GM23338 (cell line): ENCODE measurements around the gene DYRK3. TPM values are rescaled to one million over a fixed set of nuclear protein-coding genes. Genes with fewer than 3 reads are reported as not detected.

Experiments used
- ATAC-seq: fragments of 200-7000 bp; cut with Tn5 transposase; 3 replicates; pipeline ENCODE4 v1.9.1; 2020
- DNase-seq: peaks from one replicate; pipeline ENCODE4 v3.0.0-alpha.2; 2015; ENCODE audit warnings: low spot score
- H2AFZ ChIP-seq: fragments of 200-600 bp; sonication (generic); 2 replicates; pipeline ENCODE4 v1.8.0; 2016; ENCODE audit warnings: antibody characterized with exemption, mild to moderate bottlenecking, moderate library complexity
- H3F3A ChIP-seq: fragments of 200-600 bp; sonication (generic); replicated peaks from 2 replicates; pipeline ENCODE4 v1.8.0; 2017; ENCODE audit warnings: antibody characterized with exemption, mixed run types, low read depth
- H3K27ac ChIP-seq: fragments of 200-600 bp; sonication (generic); 2 replicates; pipeline ENCODE4 v1.6.1; 2016; ENCODE audit warnings: low read depth
- H3K27me3 ChIP-seq: fragments of 200-600 bp; sonication (generic); 2 replicates; pipeline ENCODE4 v1.8.0; 2016; ENCODE audit warnings: mild to moderate bottlenecking, mixed run types, moderate library complexity; ENCODE audit not compliant: insufficient read depth
- H3K36me3 ChIP-seq: fragments of 200-600 bp; sonication (generic); 2 replicates; pipeline ENCODE4 v1.8.0; 2016; ENCODE audit warnings: mild to moderate bottlenecking; ENCODE audit not compliant: insufficient read depth
- H3K4me1 ChIP-seq: fragments of 200-600 bp; sonication (generic); 2 replicates; pipeline ENCODE4 v1.8.0; 2016; ENCODE audit warnings: mild to moderate bottlenecking, moderate library complexity; ENCODE audit not compliant: insufficient read depth
- H3K4me2 ChIP-seq: fragments of 200-600 bp; sonication (generic); 2 replicates; pipeline ENCODE4 v1.7.1; 2017; ENCODE audit warnings: mixed run types
- H3K4me3 ChIP-seq: fragments of 200-600 bp; sonication (generic); 2 replicates; pipeline ENCODE4 v1.6.1; 2016; ENCODE audit warnings: mixed run types
- H3K79me2 ChIP-seq: fragments of 200-600 bp; sonication (generic); replicated peaks from 2 replicates; pipeline ENCODE4 v1.8.0; 2017; ENCODE audit warnings: mild to moderate bottlenecking; ENCODE audit not compliant: insufficient read depth
- H3K9me2 ChIP-seq: fragments of 200-600 bp; sonication (generic); 2 replicates; pipeline ENCODE4 v1.8.0; 2017; ENCODE audit not compliant: insufficient read depth
- H4K20me1 ChIP-seq: fragments of 200-600 bp; sonication (generic); replicated peaks from 2 replicates; pipeline ENCODE4 v1.8.0; 2017; ENCODE audit warnings: mild to moderate bottlenecking; ENCODE audit not compliant: insufficient read depth
- H3K27ac Mint-ChIP-seq: 2 replicates; pipeline ENCODE4 v1.8.0; 2020; ENCODE audit warnings: inconsistent platforms, mild to moderate bottlenecking, moderate library complexity, mixed read lengths
- H3K27me3 Mint-ChIP-seq: 3 replicates; pipeline ENCODE4 v1.8.0; 2022; ENCODE audit warnings: low read depth, mild to moderate bottlenecking, moderate library complexity, mixed read lengths, inconsistent platforms; ENCODE audit not compliant: insufficient read depth, poor library complexity
- H3K36me3 Mint-ChIP-seq: 3 replicates; pipeline ENCODE4 v1.8.0; 2021; ENCODE audit warnings: low read depth, mild to moderate bottlenecking, inconsistent platforms, moderate library complexity, mixed read lengths
- H3K4me1 Mint-ChIP-seq: 3 replicates; pipeline ENCODE4 v1.8.0; 2020; ENCODE audit warnings: mild to moderate bottlenecking, inconsistent platforms, mixed read lengths
- H3K4me3 Mint-ChIP-seq: 3 replicates; pipeline ENCODE4 v1.8.0; 2021; ENCODE audit warnings: moderate library complexity, mild to moderate bottlenecking, inconsistent platforms, mixed read lengths
- H3K9me3 Mint-ChIP-seq: 3 replicates; pipeline ENCODE4 v1.8.0; 2020; ENCODE audit warnings: moderate library complexity, mild to moderate bottlenecking, inconsistent platforms, mixed read lengths
- CREB1 ChIP-seq: fragments of 250-450 bp; sonication (Bioruptor Pico); IDR thresholded peaks from 2 replicates; pipeline ENCODE4 v1.5.0; 2020; ENCODE audit warnings: low read depth, mild to moderate bottlenecking, moderate library complexity
- CTCF ChIP-seq, 2 experiments: fragments of 200-600 bp in 1 of 2; sonication (generic) in 1 of 2; conservative IDR thresholded peaks; 2 replicates each; pipeline versions ENCODE4 v1.5.1 to v1.6.1; 2016 to 2017; ENCODE audit warnings: antibody characterized with exemption in 2 of 2, low read depth in 2 of 2, mild to moderate bottlenecking in 2 of 2, moderate library complexity in 1 of 2
- ETS1 ChIP-seq: IDR thresholded peaks from 2 replicates; pipeline ENCODE4 v1.6.1; 2016; ENCODE audit warnings: antibody characterized with exemption
- EZH2phosphoT487 ChIP-seq: fragments of 200-600 bp; sonication (generic); IDR thresholded peaks from one replicate; pipeline ENCODE4 v1.8.1; 2018; ENCODE audit warnings: antibody characterized with exemption; ENCODE audit not compliant: unreplicated experiment
- JUNB ChIP-seq: IDR thresholded peaks from one replicate; pipeline ENCODE4 v1.6.1; 2016; ENCODE audit warnings: antibody characterized with exemption; ENCODE audit not compliant: unreplicated experiment
- NANOG ChIP-seq: IDR thresholded peaks from 2 replicates; pipeline ENCODE4 v1.6.1; 2016; ENCODE audit warnings: antibody characterized with exemption, borderline replicate concordance
- POLR2AphosphoS5 ChIP-seq: IDR thresholded peaks from 2 replicates; pipeline ENCODE4 v1.6.1; 2016; ENCODE audit warnings: antibody characterized with exemption, low read depth
- ZNF114 ChIP-seq: fragments of 250-450 bp; sonication (Bioruptor Pico); IDR thresholded peaks from 2 replicates; pipeline ENCODE4 v1.5.0; 2020; ENCODE audit warnings: mild to moderate bottlenecking, moderate library complexity
- polyA plus RNA-seq: library from polyadenylated mRNA; unstranded; fragments of >200 nt; fragmentation: Nextera tagmentation; extraction: Ambion mirVana; gene quantifications from 2 replicates; pipeline ENCODE4 v1.2.1, GENCODE V29; 2016
- total RNA-seq: library from RNA; depleted of rRNA; stranded (reverse); fragments of >200 nt; shearing (Covaris generic); gene quantifications from 2 replicates; pipeline ENCODE4 v1.2.3, GENCODE V29; 2014

The DYRK3 gene
- total and polyA plus RNA-seq, 2 experiments from 2014 or later = 2.9 to 9.5 TPM

GRCh38 chr1:206606867-206607266, 28.5 kb upstream of the DYRK3 start:
- no peaks in the 10 kb centered on the region for H3K27me3 ChIP-seq
- TF ChIP-seq ZNF114 (CRISPR knock-in tag) (no peak), CTCF (conservative IDR thresholded peaks at IDR 0.05; ENCODE audit: low read depth in 2 of 2) (peak; percentile 57 to 68)
- no peaks in the 10 kb centered on the region for H3K27me3 Mint-ChIP-seq
- H3K4me2 ChIP-seq = no peak overlapping the region
- no peak overlapping the region for H3K27ac ChIP-seq
- no peak overlapping the region for H2AFZ ChIP-seq
- peaks cover 8% of the 10 kb centered on the region; the same call in 2 of the 3 replicates for H3K4me1 Mint-ChIP-seq
- peaks cover 5% of the 10 kb centered on the region; the same call in 1 of the 2 replicates for H3K4me1 ChIP-seq
- peaks cover 8% of the 10 kb centered on the region; the same call in 1 of the 2 replicates for H3K79me2 ChIP-seq
- no peaks in the 10 kb centered on the region for H3K9me3 Mint-ChIP-seq
- ATAC-seq = peak; percentile 77
- H3K27ac Mint-ChIP-seq = no peak overlapping the region
- no peak overlapping the region for H3K4me3 Mint-ChIP-seq
- no peak overlapping the region for H3K4me3 ChIP-seq
- no peaks in the 10 kb centered on the region for H4K20me1 ChIP-seq
- H3F3A ChIP-seq = peaks cover under 1% of the 10 kb centered on the region; the same call in 1 of the 2 replicates
- H3K36me3 Mint-ChIP-seq = peaks cover 27% of the 10 kb centered on the region; the same call in 2 of the 3 replicates
- no peaks in the 10 kb centered on the region for H3K9me2 ChIP-seq
- peak; percentile 70 for DNase-seq
- peaks cover 4% of the 10 kb centered on the region; the same call in 1 of the 2 replicates for H3K36me3 ChIP-seq

- peaks cover 3% of the 10 kb centered on the region for H3K27me3 Mint-ChIP-seq
- no peaks in the 10 kb centered on the region for H3K27me3 ChIP-seq
- peaks cover 9% of the 10 kb centered on the region; the same call in 1 of the 2 replicates for H3K79me2 ChIP-seq
- no peak overlapping the region for H3K27ac Mint-ChIP-seq
- no peak overlapping the region for H3K27ac ChIP-seq
- H3K4me1 Mint-ChIP-seq = peaks cover 10% of the 10 kb centered on the region; the same call in 2 of the 3 replicates
- TF ChIP-seq EZH2phosphoT487 = no peak
- no peak for TF ChIP-seq JUNB
- no peak for TF ChIP-seq ETS1
- no peak for TF ChIP-seq POLR2AphosphoS5
- TF ChIP-seq CREB1 (CRISPR knock-in tag) = no peak
- peak; percentile 82 to 84 for TF ChIP-seq CTCF (conservative IDR thresholded peaks at IDR 0.05; ENCODE audit: low read depth in 2 of 2)
- TF ChIP-seq ZNF114 (CRISPR knock-in tag) = no peak
- no peak for TF ChIP-seq NANOG
- DNase-seq (peak; percentile 65), ATAC-seq (no peak)
- no peaks in the 10 kb centered on the region for H3K9me2 ChIP-seq
- no peaks in the 10 kb centered on the region for H4K20me1 ChIP-seq
- no peak overlapping the region for H3K4me2 ChIP-seq
- peaks cover 4% of the 10 kb centered on the region; the same call in 1 of the 2 replicates for H3K36me3 ChIP-seq
- H2AFZ ChIP-seq = no peak overlapping the region
- peaks cover 5% of the 10 kb centered on the region; the same call in 1 of the 2 replicates for H3K4me1 ChIP-seq
- H3K36me3 Mint-ChIP-seq = peaks cover 15% of the 10 kb centered on the region; the same call in 2 of the 3 replicates
- no peak overlapping the region for H3K4me3 ChIP-seq
- no peaks in the 10 kb centered on the region for H3K9me3 Mint-ChIP-seq
- H3K4me3 Mint-ChIP-seq = no peak overlapping the region
- H3F3A ChIP-seq = peaks cover 4% of the 10 kb centered on the region; the same call in 1 of the 2 replicates
Measured at GRCh38 chr1:206608108-206608698, 27.1 kb upstream of the DYRK3 start.
